GM12865 (cell line): Measurements from ENCODE around the gene MPRIP.

Source experiments
- DNase-seq: peaks from one replicate; pipeline ENCODE4 v3.0.0; 2010; ENCODE audit warnings: low read depth
- H3K4me3 ChIP-seq: 2 replicates; pipeline ENCODE4 v1.5.1; 2011; ENCODE audit warnings: mild to moderate bottlenecking, low read depth, low read length, control low read depth
- TF ChIP-seq, protein P1 (sequence below): IDR thresholded peaks from 2 replicates; pipeline ENCODE4 v1.5.1; 2011; ENCODE audit warnings: low read length, control low read depth, low read depth, inconsistent platforms; ENCODE audit not compliant: insufficient read depth; ENCODE audit errors: missing control alignments

The MPRIP gene

GRCh38 chr17:17019891-17020456, 22.3 kb upstream of the MPRIP start:
- no peak for DNase-seq
- TF ChIP-seq, protein P1, sequence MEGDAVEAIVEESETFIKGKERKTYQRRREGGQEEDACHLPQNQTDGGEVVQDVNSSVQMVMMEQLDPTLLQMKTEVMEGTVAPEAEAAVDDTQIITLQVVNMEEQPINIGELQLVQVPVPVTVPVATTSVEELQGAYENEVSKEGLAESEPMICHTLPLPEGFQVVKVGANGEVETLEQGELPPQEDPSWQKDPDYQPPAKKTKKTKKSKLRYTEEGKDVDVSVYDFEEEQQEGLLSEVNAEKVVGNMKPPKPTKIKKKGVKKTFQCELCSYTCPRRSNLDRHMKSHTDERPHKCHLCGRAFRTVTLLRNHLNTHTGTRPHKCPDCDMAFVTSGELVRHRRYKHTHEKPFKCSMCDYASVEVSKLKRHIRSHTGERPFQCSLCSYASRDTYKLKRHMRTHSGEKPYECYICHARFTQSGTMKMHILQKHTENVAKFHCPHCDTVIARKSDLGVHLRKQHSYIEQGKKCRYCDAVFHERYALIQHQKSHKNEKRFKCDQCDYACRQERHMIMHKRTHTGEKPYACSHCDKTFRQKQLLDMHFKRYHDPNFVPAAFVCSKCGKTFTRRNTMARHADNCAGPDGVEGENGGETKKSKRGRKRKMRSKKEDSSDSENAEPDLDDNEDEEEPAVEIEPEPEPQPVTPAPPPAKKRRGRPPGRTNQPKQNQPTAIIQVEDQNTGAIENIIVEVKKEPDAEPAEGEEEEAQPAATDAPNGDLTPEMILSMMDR = no peak
- H3K4me3 ChIP-seq = no peak overlapping the region

DNA sequence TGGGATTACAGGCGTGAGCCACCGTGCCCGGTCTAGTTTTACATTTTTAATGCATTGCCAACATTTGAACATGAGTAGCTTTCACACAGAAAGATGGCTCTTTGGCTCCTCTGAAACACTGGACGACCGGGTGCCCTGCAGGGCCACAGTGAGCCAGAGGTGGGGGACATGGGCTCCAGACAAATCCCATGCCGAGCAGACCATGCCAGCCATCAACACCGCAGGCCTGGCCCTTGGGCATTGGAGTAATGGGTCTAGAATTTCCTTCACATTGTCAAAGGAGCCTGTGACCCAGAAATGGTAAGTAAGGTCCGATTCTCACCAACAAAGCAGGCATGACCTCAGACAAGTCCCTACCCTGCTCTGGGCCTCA, 21.4 kb upstream of the MPRIP start:
- H3K4me3 ChIP-seq = no peak overlapping the region
- TF ChIP-seq, protein P1 = no peak
- no peak for DNase-seq

- TF ChIP-seq, protein P1 = no peak
- no peak for DNase-seq
- H3K4me3 ChIP-seq = no peak overlapping the region
Observed at GRCh38 chr17:17021194-17021863, 20.9 kb upstream of the MPRIP start.

- DNase-seq = no peak
- TF ChIP-seq, protein P1 = no peak
- H3K4me3 ChIP-seq = no peak overlapping the region
Observed at GRCh38 chr17:17022011-17022410, 20.2 kb upstream of the MPRIP start.

DNA sequence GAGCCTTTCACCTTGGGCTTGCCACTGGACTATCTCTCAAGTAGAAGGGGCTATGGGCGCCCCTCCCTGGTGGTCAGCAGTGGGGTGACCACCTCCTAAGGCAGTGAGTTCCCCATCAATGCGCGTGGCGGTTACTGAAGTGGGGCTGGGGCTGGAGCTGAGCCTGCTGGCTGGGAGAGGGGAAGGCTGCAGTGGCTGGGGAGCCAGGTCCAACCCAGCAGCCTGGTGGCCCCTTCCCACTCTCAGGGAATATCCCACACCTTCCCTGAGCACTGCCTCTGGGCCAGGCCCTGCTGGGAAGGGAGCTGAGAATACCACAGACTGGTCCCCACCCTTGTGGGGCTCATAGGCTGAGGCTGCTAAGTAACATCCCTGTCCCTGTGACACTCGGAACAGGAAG, 19.8 kb upstream of the MPRIP start:
- TF ChIP-seq, protein P1 = no peak
- H3K4me3 ChIP-seq = no peak overlapping the region
- no peak for DNase-seq

- H3K4me3 ChIP-seq = no peak overlapping the region
- DNase-seq = no peak
- TF ChIP-seq, protein P1 = no peak
Observed at GRCh38 chr17:17024778-17025300, 17.4 kb upstream of the MPRIP start.
